T47D (cell line): Measurements from ENCODE around the gene NKAIN2.

Experiments
- DNase-seq, 2 experiments: peaks; one replicate each; pipeline versions ENCODE4 v3.0.0 to v3.0.0-alpha.2; 2011 to 2012; ENCODE audit warnings: low read depth in 1 of 2, low spot score in 1 of 2
- JUND ChIP-seq: IDR thresholded peaks from 2 replicates; pipeline ENCODE4 v1.6.1; 2012; ENCODE audit warnings: low read depth
- in situ Hi-C: cut with HindIII; loops from 2 replicates; pipeline ENCODE4 v1.10.0; 2016; ENCODE audit warnings: low sequenced_read_pairs, low pct_unique_long_range_greater_than_20kb

Gene NKAIN2

GRCh38 chr6:124052120-124052519 lies 248.5 kb downstream of the NKAIN2 start:
- in situ Hi-C loops = no loop called here
- TF ChIP-seq JUND = no peak
- DNase-seq = no peak

GRCh38 chr6:124053315-124053714 lies 249.7 kb downstream of the NKAIN2 start:
- no peak for TF ChIP-seq JUND
- in situ Hi-C loops = no loop called here
- DNase-seq = no peak

GRCh38 chr6:124054034-124054433 lies 250.4 kb downstream of the NKAIN2 start:
- no peak for TF ChIP-seq JUND
- in situ Hi-C loops = no loop called here
- DNase-seq = no peak

- in situ Hi-C loops = no loop called here
- no peak for DNase-seq
Observed at GRCh38 chr6:124055395-124055794, 251.7 kb downstream of the NKAIN2 start.

GRCh38 chr6:124055963-124056362 lies 252.3 kb downstream of the NKAIN2 start:
- no peak for DNase-seq
- no peak for TF ChIP-seq JUND
- in situ Hi-C loops = no loop called here

More at GRCh38 chr6:124055395-124055794, 251.7 kb downstream of the NKAIN2 start:
- no peak for TF ChIP-seq JUND

GRCh38 chr6:124056407-124057334 lies 253.0 kb downstream of the NKAIN2 start:
- no peak for TF ChIP-seq JUND
- in situ Hi-C loops = no loop called here
- DNase-seq = no peak

- no peak for DNase-seq
- in situ Hi-C loops = no loop called here
- TF ChIP-seq JUND = no peak
Observed at GRCh38 chr6:124057461-124057860, 253.8 kb downstream of the NKAIN2 start.

- DNase-seq = no peak
- TF ChIP-seq JUND = no peak
- in situ Hi-C loops = no loop called here
Observed at GRCh38 chr6:124064317-124065113, 260.9 kb downstream of the NKAIN2 start.

GRCh38 chr6:124066269-124066668 lies 262.6 kb downstream of the NKAIN2 start:
- TF ChIP-seq JUND = no peak
- DNase-seq = no peak
- in situ Hi-C loops = no loop called here

- TF ChIP-seq JUND = no peak
- no peak for DNase-seq
- in situ Hi-C loops = no loop called here
Observed at GRCh38 chr6:124066946-124067552, 263.4 kb downstream of the NKAIN2 start.

- DNase-seq = no peak
- no peak for TF ChIP-seq JUND
- in situ Hi-C loops = no loop called here
Observed at GRCh38 chr6:124069230-124069950, 265.7 kb downstream of the NKAIN2 start.

GRCh38 chr6:124073021-124073420 lies 269.4 kb downstream of the NKAIN2 start:
- no peak for TF ChIP-seq JUND
- no peak for DNase-seq
- in situ Hi-C loops = no loop called here
